Measurements from ENCODE around the gene WIPF2.

Gene WIPF2

GRCh38 chr17:40219594-40220338, 662 bp downstream of the WIPF2 start (continued):
- TF ChIP-seq ZNF423 (tag by site-specific recombination; IDR thresholded peaks at IDR 0.05) (no peak), ZNF639 (tag by site-specific recombination; IDR thresholded peaks at IDR 0.05) (no peak), SCRT1 (tag by site-specific recombination; IDR thresholded peaks at IDR 0.05; ENCODE audit: borderline replicate concordance) (peak; percentile 91), ZFHX2 (tag by site-specific recombination; conservative IDR thresholded peaks at IDR 0.05) (no peak), ZNF777 (tag by site-specific recombination; IDR thresholded peaks at IDR 0.05; ENCODE audit: borderline replicate concordance) (no peak), ZNF138 (tag by site-specific recombination; IDR thresholded peaks at IDR 0.05; ENCODE audit: borderline replicate concordance) (no peak), ZNF174 (tag by site-specific recombination; IDR thresholded peaks at IDR 0.05) (no peak), ZNF112 (tag by site-specific recombination; IDR thresholded peaks at IDR 0.05) (no peak), GLI4 (tag by site-specific recombination; IDR thresholded peaks at IDR 0.05) (no peak; the same call in 1 of the 2 replicates), OSR2 (tag by site-specific recombination; IDR thresholded peaks at IDR 0.05) (no peak), ZNF214 (tag by site-specific recombination; IDR thresholded peaks at IDR 0.05; ENCODE audit: borderline replicate concordance) (no peak), ZNF404 (tag by site-specific recombination; IDR thresholded peaks at IDR 0.05) (no peak), GLIS1 (tag by site-specific recombination; IDR thresholded peaks at IDR 0.05) (no peak), ZNF398 (tag by site-specific recombination; IDR thresholded peaks at IDR 0.05) (peak; percentile 44), ZNF76 (tag by site-specific recombination; IDR thresholded peaks at IDR 0.05; ENCODE audit: borderline replicate concordance, low read depth) (peak; percentile 77), ZNF473 (tag by site-specific recombination; IDR thresholded peaks at IDR 0.05) (no peak), PRDM4 (tag by site-specific recombination; IDR thresholded peaks at IDR 0.05) (no peak), ZNF561 (tag by site-specific recombination; IDR thresholded peaks at IDR 0.05; ENCODE audit: borderline replicate concordance) (no peak)
- TF ChIP-seq, protein P1, sequence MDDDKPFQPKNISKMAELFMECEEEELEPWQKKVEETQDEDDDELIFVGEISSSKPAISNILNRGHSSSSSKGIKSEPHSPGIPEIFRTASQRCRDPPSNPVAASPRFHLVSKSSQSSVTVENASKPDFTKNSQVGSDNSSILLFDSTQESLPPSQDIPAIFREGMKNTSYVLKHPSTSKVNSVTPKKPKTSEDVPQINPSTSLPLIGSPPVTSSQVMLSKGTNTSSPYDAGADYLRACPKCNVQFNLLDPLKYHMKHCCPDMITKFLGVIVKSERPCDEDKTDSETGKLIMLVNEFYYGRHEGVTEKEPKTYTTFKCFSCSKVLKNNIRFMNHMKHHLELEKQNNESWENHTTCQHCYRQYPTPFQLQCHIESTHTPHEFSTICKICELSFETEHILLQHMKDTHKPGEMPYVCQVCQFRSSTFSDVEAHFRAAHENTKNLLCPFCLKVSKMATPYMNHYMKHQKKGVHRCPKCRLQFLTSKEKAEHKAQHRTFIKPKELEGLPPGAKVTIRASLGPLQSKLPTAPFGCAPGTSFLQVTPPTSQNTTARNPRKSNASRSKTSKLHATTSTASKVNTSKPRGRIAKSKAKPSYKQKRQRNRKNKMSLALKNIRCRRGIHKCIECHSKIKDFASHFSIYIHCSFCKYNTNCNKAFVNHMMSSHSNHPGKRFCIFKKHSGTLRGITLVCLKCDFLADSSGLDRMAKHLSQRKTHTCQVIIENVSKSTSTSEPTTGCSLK (tag by site-specific recombination; IDR thresholded peaks at IDR 0.05), result no peak
- TF ChIP-seq, protein P2, sequence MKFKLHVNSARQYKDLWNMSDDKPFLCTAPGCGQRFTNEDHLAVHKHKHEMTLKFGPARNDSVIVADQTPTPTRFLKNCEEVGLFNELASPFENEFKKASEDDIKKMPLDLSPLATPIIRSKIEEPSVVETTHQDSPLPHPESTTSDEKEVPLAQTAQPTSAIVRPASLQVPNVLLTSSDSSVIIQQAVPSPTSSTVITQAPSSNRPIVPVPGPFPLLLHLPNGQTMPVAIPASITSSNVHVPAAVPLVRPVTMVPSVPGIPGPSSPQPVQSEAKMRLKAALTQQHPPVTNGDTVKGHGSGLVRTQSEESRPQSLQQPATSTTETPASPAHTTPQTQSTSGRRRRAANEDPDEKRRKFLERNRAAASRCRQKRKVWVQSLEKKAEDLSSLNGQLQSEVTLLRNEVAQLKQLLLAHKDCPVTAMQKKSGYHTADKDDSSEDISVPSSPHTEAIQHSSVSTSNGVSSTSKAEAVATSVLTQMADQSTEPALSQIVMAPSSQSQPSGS (tag by site-specific recombination; IDR thresholded peaks at IDR 0.05; ENCODE audit: low read depth), result no peak
- TF ChIP-seq, protein P3, sequence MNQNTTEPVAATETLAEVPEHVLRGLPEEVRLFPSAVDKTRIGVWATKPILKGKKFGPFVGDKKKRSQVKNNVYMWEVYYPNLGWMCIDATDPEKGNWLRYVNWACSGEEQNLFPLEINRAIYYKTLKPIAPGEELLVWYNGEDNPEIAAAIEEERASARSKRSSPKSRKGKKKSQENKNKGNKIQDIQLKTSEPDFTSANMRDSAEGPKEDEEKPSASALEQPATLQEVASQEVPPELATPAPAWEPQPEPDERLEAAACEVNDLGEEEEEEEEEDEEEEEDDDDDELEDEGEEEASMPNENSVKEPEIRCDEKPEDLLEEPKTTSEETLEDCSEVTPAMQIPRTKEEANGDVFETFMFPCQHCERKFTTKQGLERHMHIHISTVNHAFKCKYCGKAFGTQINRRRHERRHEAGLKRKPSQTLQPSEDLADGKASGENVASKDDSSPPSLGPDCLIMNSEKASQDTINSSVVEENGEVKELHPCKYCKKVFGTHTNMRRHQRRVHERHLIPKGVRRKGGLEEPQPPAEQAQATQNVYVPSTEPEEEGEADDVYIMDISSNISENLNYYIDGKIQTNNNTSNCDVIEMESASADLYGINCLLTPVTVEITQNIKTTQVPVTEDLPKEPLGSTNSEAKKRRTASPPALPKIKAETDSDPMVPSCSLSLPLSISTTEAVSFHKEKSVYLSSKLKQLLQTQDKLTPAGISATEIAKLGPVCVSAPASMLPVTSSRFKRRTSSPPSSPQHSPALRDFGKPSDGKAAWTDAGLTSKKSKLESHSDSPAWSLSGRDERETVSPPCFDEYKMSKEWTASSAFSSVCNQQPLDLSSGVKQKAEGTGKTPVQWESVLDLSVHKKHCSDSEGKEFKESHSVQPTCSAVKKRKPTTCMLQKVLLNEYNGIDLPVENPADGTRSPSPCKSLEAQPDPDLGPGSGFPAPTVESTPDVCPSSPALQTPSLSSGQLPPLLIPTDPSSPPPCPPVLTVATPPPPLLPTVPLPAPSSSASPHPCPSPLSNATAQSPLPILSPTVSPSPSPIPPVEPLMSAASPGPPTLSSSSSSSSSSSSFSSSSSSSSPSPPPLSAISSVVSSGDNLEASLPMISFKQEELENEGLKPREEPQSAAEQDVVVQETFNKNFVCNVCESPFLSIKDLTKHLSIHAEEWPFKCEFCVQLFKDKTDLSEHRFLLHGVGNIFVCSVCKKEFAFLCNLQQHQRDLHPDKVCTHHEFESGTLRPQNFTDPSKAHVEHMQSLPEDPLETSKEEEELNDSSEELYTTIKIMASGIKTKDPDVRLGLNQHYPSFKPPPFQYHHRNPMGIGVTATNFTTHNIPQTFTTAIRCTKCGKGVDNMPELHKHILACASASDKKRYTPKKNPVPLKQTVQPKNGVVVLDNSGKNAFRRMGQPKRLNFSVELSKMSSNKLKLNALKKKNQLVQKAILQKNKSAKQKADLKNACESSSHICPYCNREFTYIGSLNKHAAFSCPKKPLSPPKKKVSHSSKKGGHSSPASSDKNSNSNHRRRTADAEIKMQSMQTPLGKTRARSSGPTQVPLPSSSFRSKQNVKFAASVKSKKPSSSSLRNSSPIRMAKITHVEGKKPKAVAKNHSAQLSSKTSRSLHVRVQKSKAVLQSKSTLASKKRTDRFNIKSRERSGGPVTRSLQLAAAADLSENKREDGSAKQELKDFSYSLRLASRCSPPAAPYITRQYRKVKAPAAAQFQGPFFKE (tag by site-specific recombination; IDR thresholded peaks at IDR 0.05; ENCODE audit: borderline replicate concordance), result no peak
- TF ChIP-seq, protein P4, sequence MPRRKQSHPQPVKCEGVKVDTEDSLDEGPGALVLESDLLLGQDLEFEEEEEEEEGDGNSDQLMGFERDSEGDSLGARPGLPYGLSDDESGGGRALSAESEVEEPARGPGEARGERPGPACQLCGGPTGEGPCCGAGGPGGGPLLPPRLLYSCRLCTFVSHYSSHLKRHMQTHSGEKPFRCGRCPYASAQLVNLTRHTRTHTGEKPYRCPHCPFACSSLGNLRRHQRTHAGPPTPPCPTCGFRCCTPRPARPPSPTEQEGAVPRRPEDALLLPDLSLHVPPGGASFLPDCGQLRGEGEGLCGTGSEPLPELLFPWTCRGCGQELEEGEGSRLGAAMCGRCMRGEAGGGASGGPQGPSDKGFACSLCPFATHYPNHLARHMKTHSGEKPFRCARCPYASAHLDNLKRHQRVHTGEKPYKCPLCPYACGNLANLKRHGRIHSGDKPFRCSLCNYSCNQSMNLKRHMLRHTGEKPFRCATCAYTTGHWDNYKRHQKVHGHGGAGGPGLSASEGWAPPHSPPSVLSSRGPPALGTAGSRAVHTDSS (tag by site-specific recombination; IDR thresholded peaks at IDR 0.05), result no peak
